ENCODE results near the gene ADAMTSL3.

DNA sequence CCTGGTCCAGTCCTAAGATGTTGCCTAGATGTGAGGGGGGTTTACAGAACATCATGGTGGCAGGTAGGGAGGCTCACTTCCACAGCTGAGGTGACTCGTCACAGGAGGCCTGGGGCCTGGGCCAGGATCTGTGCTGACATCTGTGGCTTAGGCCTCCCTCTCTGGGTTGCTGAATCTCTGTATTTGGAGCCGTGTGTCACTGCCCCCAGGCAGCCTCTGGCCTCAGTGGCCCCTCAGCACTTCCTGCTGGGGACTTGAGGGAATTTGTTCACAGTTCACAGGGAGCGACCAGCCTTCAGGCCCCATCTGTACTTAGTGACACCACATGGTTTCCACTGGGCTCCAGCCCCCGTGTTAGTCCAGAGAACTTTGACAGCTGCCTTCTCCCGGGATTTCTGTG lies 41.7 kb upstream of the ADAMTSL3 start:
- TF ChIP-seq TAF1 (IDR thresholded peaks at IDR 0.05; ENCODE audit: low read depth) = no peak
- TF ChIP-seq NFIC (IDR thresholded peaks at IDR 0.05) = no peak
- no peak for TF ChIP-seq TEAD4 (IDR thresholded peaks at IDR 0.05)
- TF ChIP-seq YY1 (IDR thresholded peaks at IDR 0.05; ENCODE audit: low read depth) = no peak
- TF ChIP-seq TCF12 (IDR thresholded peaks at IDR 0.05; ENCODE audit: low read depth) = no peak
- TF ChIP-seq RAD21 (IDR thresholded peaks at IDR 0.05; ENCODE audit: low read depth) = no peak
- TF ChIP-seq, protein P1, sequence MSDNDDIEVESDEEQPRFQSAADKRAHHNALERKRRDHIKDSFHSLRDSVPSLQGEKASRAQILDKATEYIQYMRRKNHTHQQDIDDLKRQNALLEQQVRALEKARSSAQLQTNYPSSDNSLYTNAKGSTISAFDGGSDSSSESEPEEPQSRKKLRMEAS (IDR thresholded peaks at IDR 0.05) = no peak
- no peak for TF ChIP-seq EP300 (IDR thresholded peaks at IDR 0.05; ENCODE audit: borderline replicate concordance)
- TF ChIP-seq, protein P2, sequence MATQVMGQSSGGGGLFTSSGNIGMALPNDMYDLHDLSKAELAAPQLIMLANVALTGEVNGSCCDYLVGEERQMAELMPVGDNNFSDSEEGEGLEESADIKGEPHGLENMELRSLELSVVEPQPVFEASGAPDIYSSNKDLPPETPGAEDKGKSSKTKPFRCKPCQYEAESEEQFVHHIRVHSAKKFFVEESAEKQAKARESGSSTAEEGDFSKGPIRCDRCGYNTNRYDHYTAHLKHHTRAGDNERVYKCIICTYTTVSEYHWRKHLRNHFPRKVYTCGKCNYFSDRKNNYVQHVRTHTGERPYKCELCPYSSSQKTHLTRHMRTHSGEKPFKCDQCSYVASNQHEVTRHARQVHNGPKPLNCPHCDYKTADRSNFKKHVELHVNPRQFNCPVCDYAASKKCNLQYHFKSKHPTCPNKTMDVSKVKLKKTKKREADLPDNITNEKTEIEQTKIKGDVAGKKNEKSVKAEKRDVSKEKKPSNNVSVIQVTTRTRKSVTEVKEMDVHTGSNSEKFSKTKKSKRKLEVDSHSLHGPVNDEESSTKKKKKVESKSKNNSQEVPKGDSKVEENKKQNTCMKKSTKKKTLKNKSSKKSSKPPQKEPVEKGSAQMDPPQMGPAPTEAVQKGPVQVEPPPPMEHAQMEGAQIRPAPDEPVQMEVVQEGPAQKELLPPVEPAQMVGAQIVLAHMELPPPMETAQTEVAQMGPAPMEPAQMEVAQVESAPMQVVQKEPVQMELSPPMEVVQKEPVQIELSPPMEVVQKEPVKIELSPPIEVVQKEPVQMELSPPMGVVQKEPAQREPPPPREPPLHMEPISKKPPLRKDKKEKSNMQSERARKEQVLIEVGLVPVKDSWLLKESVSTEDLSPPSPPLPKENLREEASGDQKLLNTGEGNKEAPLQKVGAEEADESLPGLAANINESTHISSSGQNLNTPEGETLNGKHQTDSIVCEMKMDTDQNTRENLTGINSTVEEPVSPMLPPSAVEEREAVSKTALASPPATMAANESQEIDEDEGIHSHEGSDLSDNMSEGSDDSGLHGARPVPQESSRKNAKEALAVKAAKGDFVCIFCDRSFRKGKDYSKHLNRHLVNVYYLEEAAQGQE (IDR thresholded peaks at IDR 0.05; ENCODE audit: low read depth) = no peak
- no peak for TF ChIP-seq CEBPB (IDR thresholded peaks at IDR 0.05)
- no peak for TF ChIP-seq FOXM1 (IDR thresholded peaks at IDR 0.05; ENCODE audit: borderline replicate concordance, low read depth)
- TF ChIP-seq CREB1 (IDR thresholded peaks at IDR 0.05; ENCODE audit: low read depth) = no peak
- TF ChIP-seq ZBTB7A (IDR thresholded peaks at IDR 0.05; ENCODE audit: low read depth) = no peak
- no peak for TF ChIP-seq EGR1 (IDR thresholded peaks at IDR 0.05)
